ENCODE results near the gene BANF2.

- TF ChIP-seq ZNF101 (CRISPR knock-in tag; IDR thresholded peaks at IDR 0.05; ENCODE audit: borderline replicate concordance, low read depth) = no peak
- TF ChIP-seq ZNF451 (CRISPR knock-in tag; IDR thresholded peaks at IDR 0.05) = no peak
- no peak for TF ChIP-seq CTCF (CRISPR knock-in tag; IDR thresholded peaks at IDR 0.05)
- TF ChIP-seq POLR2A (IDR thresholded peaks at IDR 0.05; ENCODE audit: insufficient read depth in 1 of 2, low read depth in 2 of 2, low read length in 2 of 2) = no peak
- TF ChIP-seq RARG (CRISPR knock-in tag; IDR thresholded peaks at IDR 0.05; ENCODE audit: low read depth) = no peak
- no peak for TF ChIP-seq RAD21 (CRISPR knock-in tag; IDR thresholded peaks at IDR 0.05)
- TF ChIP-seq RBFOX2 (IDR thresholded peaks at IDR 0.05; ENCODE audit: low read depth, low read length) = no peak
- no peak for TF ChIP-seq ATAD3A (CRISPR knock-in tag; IDR thresholded peaks at IDR 0.05)
These were observed 67.9 kb downstream of the BANF2 start for GRCh38 chr20:17767624-17768023.

Data from HepG2 (cell line).